Breast epithelium (tissue), 3 donors: Measurements from ENCODE around the gene PAFAH1B1.

Experiments
- CTCF ChIP-seq, 3 donors: fragments of 450-650 bp; IDR thresholded peaks; one replicate each; pipeline ENCODE4 v1.5.1; 2016 to 2017; ENCODE audit warnings: antibody characterized with exemption in 3 of 3, mild to moderate bottlenecking in 3 of 3, moderate library complexity in 3 of 3
- POLR2A ChIP-seq: fragments of 450-650 bp; IDR thresholded peaks from one replicate; pipeline ENCODE4 v1.6.1; 2016; ENCODE audit warnings: antibody characterized with exemption, mild to moderate bottlenecking, moderate library complexity
- POLR2AphosphoS5 ChIP-seq, 3 donors: sonication (generic); formaldehyde crosslinking; IDR thresholded peaks; one replicate each; pipeline ENCODE4 v1.6.1; 2017; ENCODE audit warnings: antibody characterized with exemption in 3 of 3

GRCh38 chr17:2563543-2563942, 29.9 kb upstream of the PAFAH1B1 start:
- TF ChIP-seq CTCF (IDR thresholded peaks at IDR 0.05) (no peak), POLR2A (no peak), POLR2AphosphoS5 (IDR thresholded peaks at IDR 0.05) (no peak)
